PFSK-1 (cell line): ENCODE measurements around the gene CASK.

Experiments
- POLR2AphosphoS5 ChIP-seq: IDR thresholded peaks from 2 replicates; pipeline ENCODE4 v1.6.1; 2012; ENCODE audit warnings: low read depth, mild to moderate bottlenecking, control low read depth, low read length, moderate library complexity
- SIN3A ChIP-seq: IDR thresholded peaks from 2 replicates; pipeline ENCODE4 v1.6.1; 2012; ENCODE audit warnings: mild to moderate bottlenecking, low read length, moderate library complexity, borderline replicate concordance; ENCODE audit not compliant: insufficient read depth
- TAF1 ChIP-seq: IDR thresholded peaks from 2 replicates; pipeline ENCODE4 v1.6.1; 2012; ENCODE audit warnings: low read length, control low read depth, borderline replicate concordance; ENCODE audit not compliant: insufficient read depth

- TF ChIP-seq POLR2AphosphoS5: no peak
- TF ChIP-seq TAF1: no peak
- TF ChIP-seq SIN3A: no peak
These were observed 193.3 kb downstream of the CASK start for GRCh38 chrX:41730081-41730480.
